Upper lobe of left lung (tissue), 6 donors: ENCODE results near the gene HMCES. TPM values are rescaled to one million over a fixed set of nuclear protein-coding genes. Genes with fewer than 3 reads are reported as not detected.
"Not testable (repeated sequence)": the region's sequence is repeated elsewhere in the genome, so short reads cannot be mapped to it uniquely, and the experiment has no call there.

ENCODE experiments used
- ATAC-seq, 2 donors: fragments of 200-7000 bp; cut with Tn5 transposase; one replicate each; pipeline ENCODE4 v1.9.1; 2022; ENCODE audit warnings: mild to moderate bottlenecking in 2 of 2, moderate library complexity in 2 of 2; ENCODE audit not compliant: low FRiP score in 2 of 2
- DNase-seq, 2 donors: peaks; one replicate each; pipeline ENCODE4 v3.0.0-alpha.2; 2019 to 2020
- H3K27ac ChIP-seq, 4 donors: fragments of 200-600 bp; sonication (generic); one replicate each; pipeline ENCODE4 v1.5.1; 2016 to 2019
- H3K27me3 ChIP-seq, 4 donors: fragments of 200-600 bp; sonication (generic); one replicate each; pipeline ENCODE4 v1.5.1; 2017 to 2019
- H3K36me3 ChIP-seq, 4 donors: fragments of 200-600 bp; sonication (generic); one replicate each; pipeline ENCODE4 v1.5.1; 2016 to 2019
- H3K4me1 ChIP-seq, 4 donors: fragments of 200-600 bp; sonication (generic); one replicate each; pipeline ENCODE4 v1.5.1; 2018 to 2019
- H3K4me3 ChIP-seq, 4 donors: fragments of 200-600 bp; sonication (generic); one replicate each; pipeline ENCODE4 v1.5.1; 2017 to 2019; ENCODE audit warnings: mild to moderate bottlenecking in 2 of 4, moderate library complexity in 1 of 4
- H3K9me3 ChIP-seq, 4 donors: fragments of 200-600 bp; sonication (generic); one replicate each; pipeline ENCODE4 v1.5.1; 2018 to 2019
- EP300 ChIP-seq, 4 donors: sonication (generic); formaldehyde crosslinking; IDR thresholded peaks; one replicate each; pipeline ENCODE4 v1.5.1; 2017; ENCODE audit warnings: antibody characterized with exemption in 4 of 4, control low read depth in 2 of 4
- POLR2A ChIP-seq, 4 donors: fragments of 450-650 bp; IDR thresholded peaks; one replicate each; pipeline ENCODE4 v1.5.1; 2016 to 2017; ENCODE audit warnings: antibody characterized with exemption in 4 of 4, mild to moderate bottlenecking in 2 of 4
- POLR2AphosphoS5 ChIP-seq, 2 donors: sonication (generic); formaldehyde crosslinking; IDR thresholded peaks; one replicate each; pipeline ENCODE4 v1.5.1; 2017; ENCODE audit warnings: antibody characterized with exemption in 2 of 2
- WGBS, 2 donors: methylation state at CpG; one replicate each; pipeline ENCODE4 v1.1.5; 2017 to 2018; 5-methylcytosine and 5-hydroxymethylcytosine counted together
- total RNA-seq, 6 donors: library from RNA; depleted of rRNA in 4 of 6; stranded (reverse); fragments of >200 nt in 4 of 6; gene quantifications; one replicate each; pipeline versions ENCODE4 v1.1.0 to v1.2.1, GENCODE V29; 2016 to 2021
- TF ChIP-seq, protein P1 (sequence below), 6 experiments: fragments of 450-650 bp in 4 of 6; fragments of 200-600 bp in 2 of 6; sonication (generic) in 2 of 6; IDR thresholded peaks; one replicate each; pipeline ENCODE4 v1.5.1; 2016 to 2019; ENCODE audit warnings: antibody characterized with exemption in 6 of 6
- donor health status: DM: no; HTN: no; CAD: no; lungs with moderate emphysema.
- donor health status: DM: no; HTN: yes; CAD: no; lungs with severe emphysema.

The HMCES gene
- total RNA-seq, 6 donors from 2014 or later: 27.0 to 38.0 (median 31.1) TPM

DNA sequence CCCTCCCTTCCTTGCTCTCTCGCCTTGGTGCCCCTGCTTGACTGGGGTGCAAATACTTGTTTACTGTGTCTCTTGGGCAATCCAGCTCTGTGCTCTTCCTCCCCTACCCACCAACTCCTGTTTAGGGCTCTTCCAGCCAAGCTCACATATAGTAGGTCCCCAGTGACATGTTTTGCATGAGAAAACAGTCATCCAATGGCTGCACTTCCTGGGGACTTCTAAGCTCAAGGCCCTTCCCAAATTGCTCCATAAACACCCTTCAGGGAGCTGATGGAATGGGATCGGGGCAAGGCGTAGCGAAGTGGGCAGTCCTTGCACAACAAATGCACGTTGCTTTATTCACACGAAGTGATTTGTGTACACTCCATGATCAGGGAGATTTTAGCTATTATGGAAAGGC, 38.7 kb upstream of the HMCES start:
- DNase-seq (no peak), ATAC-seq (no peak)
- Histone ChIP-seq H3K27me3 (no peaks in the 10 kb centered on the region), H3K27ac (peak overlapping the region; percentile 66 to 86 (median 82)), H3K9me3 (no peaks in the 10 kb centered on the region), H3K4me3 (no peak overlapping the region), H3K36me3 (no peaks in the 10 kb centered on the region), H3K4me1 (peaks cover 0 to 29% (median 20%) of the 10 kb centered on the region in 4 donors)
- WGBS, 2 donors: 77 to 89% methylated on average over 6 of the region's 6 CpGs
- TF ChIP-seq EP300 (IDR thresholded peaks at IDR 0.05): no peak
- no peak for TF ChIP-seq POLR2A (IDR thresholded peaks at IDR 0.05)
- TF ChIP-seq, protein P1, sequence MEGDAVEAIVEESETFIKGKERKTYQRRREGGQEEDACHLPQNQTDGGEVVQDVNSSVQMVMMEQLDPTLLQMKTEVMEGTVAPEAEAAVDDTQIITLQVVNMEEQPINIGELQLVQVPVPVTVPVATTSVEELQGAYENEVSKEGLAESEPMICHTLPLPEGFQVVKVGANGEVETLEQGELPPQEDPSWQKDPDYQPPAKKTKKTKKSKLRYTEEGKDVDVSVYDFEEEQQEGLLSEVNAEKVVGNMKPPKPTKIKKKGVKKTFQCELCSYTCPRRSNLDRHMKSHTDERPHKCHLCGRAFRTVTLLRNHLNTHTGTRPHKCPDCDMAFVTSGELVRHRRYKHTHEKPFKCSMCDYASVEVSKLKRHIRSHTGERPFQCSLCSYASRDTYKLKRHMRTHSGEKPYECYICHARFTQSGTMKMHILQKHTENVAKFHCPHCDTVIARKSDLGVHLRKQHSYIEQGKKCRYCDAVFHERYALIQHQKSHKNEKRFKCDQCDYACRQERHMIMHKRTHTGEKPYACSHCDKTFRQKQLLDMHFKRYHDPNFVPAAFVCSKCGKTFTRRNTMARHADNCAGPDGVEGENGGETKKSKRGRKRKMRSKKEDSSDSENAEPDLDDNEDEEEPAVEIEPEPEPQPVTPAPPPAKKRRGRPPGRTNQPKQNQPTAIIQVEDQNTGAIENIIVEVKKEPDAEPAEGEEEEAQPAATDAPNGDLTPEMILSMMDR (IDR thresholded peaks at IDR 0.05): no peak
- TF ChIP-seq POLR2AphosphoS5 (IDR thresholded peaks at IDR 0.05): no peak

GRCh38 chr3:129240436-129240835, 38.2 kb upstream of the HMCES start:
- Histone ChIP-seq H3K4me3 (no peak overlapping the region), H3K4me1 (peaks cover 3 to 33% (median 24%) of the 10 kb centered on the region in 4 donors), H3K27me3 (no peaks in the 10 kb centered on the region), H3K36me3 (no peaks in the 10 kb centered on the region), H3K9me3 (no peaks in the 10 kb centered on the region), H3K27ac (peak overlapping the region in 3 of 4 donors; percentile 66 to 86 (median 85))
- TF ChIP-seq POLR2AphosphoS5 (IDR thresholded peaks at IDR 0.05) (no peak), POLR2A (IDR thresholded peaks at IDR 0.05) (peak in 1 of 4 donors; percentile 40)
- ATAC-seq: peak in 1 of 2 donors; percentile 72
- DNase-seq: peak in 1 of 2 donors; percentile 48
- WGBS, 2 donors: 37 to 46% methylated on average over 3 of the region's 3 CpGs

DNA sequence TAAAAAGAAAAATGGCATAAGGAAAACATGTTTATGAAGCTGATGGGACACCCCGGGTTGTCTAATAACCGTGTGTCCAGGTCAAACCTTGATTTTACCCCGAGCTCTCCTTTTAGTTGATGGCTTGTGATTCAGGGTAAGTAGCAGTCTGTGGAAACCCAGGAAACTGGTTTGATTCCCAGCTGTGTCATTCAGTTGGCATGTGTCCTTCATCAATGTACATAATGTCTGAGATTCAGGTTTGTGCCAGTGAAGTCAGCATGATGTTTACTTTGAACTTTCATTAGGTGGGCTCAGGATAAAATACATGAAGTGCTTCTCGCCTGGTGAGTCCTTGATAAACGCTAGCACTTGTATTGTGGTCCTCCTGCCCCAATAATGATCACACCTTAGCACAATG, 33.5 kb upstream of the HMCES start:
- Histone ChIP-seq H3K9me3 (no peaks in the 10 kb centered on the region), H3K4me1 (peaks cover 16 to 42% (median 19%) of the 10 kb centered on the region in 4 donors), H3K27me3 (no peaks in the 10 kb centered on the region), H3K36me3 (no peaks in the 10 kb centered on the region), H3K27ac (peak overlapping the region; percentile 48 to 80 (median 70)), H3K4me3 (no peak overlapping the region)
- DNase-seq (no peak), ATAC-seq (no peak)
- TF ChIP-seq POLR2AphosphoS5 (IDR thresholded peaks at IDR 0.05) (no peak), POLR2A (IDR thresholded peaks at IDR 0.05) (no peak), EP300 (IDR thresholded peaks at IDR 0.05) (no peak)
- TF ChIP-seq, protein P1 (IDR thresholded peaks at IDR 0.05): no peak
- 60 to 77% methylated on average over 5 of the region's 5 CpGs for WGBS, 2 donors

- Histone ChIP-seq H3K27ac (peak overlapping the region; percentile 48 to 80 (median 70)), H3K4me1 (peaks cover 21 to 47% (median 24%) of the 10 kb centered on the region in 4 donors)
- 18 to 21% methylated on average over 10 to 11 of the region's 11 CpGs for WGBS, 2 donors
- ATAC-seq (peak; percentile 92 to 93), DNase-seq (peak in 1 of 2 donors; percentile 91)
- not testable (repeated sequence) for H3K4me3 ChIP-seq, H3K27me3 ChIP-seq, H3K9me3 ChIP-seq, H3K36me3 ChIP-seq
- peak in 1 of 4 donors; percentile 38 for TF ChIP-seq EP300 (IDR thresholded peaks at IDR 0.05)
- TF ChIP-seq, protein P1 (IDR thresholded peaks at IDR 0.05): peak; percentile 94 to 97 (median 96)
- TF ChIP-seq POLR2AphosphoS5 (IDR thresholded peaks at IDR 0.05): peak; percentile 34 to 44
- peak in 1 of 4 donors; percentile 21 for TF ChIP-seq POLR2A (IDR thresholded peaks at IDR 0.05)
These were observed 32.9 kb upstream of the HMCES start for GRCh38 chr3:129245641-129246306.

DNA sequence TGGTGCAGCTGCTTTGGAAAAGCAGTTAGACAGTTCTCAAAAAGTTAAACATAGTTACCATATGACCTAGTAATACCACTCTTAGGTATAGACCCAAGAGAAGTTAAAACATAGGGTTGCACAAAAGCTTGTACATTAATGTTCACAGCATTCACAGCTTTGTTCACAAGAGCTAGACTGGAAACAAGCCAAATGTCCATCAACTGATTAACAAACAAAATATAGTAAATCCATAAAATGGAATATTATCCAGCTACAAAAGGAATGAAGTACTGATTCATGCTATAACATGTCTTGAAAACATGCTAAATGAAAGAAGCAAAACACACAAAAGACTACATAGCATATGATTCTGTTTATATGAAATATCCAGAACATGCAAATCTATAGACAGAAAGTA, 32.0 kb upstream of the HMCES start:
- ATAC-seq (no peak), DNase-seq (no peak)
- Histone ChIP-seq H3K27ac (no peak overlapping the region), H3K36me3 (peaks cover 1 to 7% (median 3%) of the 10 kb centered on the region in 4 donors), H3K27me3 (no peaks in the 10 kb centered on the region), H3K4me3 (no peak overlapping the region), H3K9me3 (no peaks in the 10 kb centered on the region), H3K4me1 (peaks cover 28 to 52% (median 32%) of the 10 kb centered on the region in 4 donors)
- no peak for TF ChIP-seq POLR2A (IDR thresholded peaks at IDR 0.05)
- TF ChIP-seq EP300 (IDR thresholded peaks at IDR 0.05): no peak
- TF ChIP-seq, protein P1 (IDR thresholded peaks at IDR 0.05): no peak
